Stomach (tissue), 9 donors: ENCODE data around the gene PSORS1C1. TPM values are rescaled to one million over a fixed set of nuclear protein-coding genes. Genes with fewer than 3 reads are reported as not detected.

Experiments used
- DNase-seq, 2 donors: peaks; one replicate each; pipeline versions ENCODE4 v3.0.0 to v3.0.0-alpha.2; 2013 to 2019
- H3K27ac ChIP-seq, 5 donors: fragments of 200-600 bp in 4 of 5; sonication (generic) in 4 of 5; one replicate each; pipeline ENCODE4 v1.5.1; 2013 to 2019; ENCODE audit warnings: mild to moderate bottlenecking in 1 of 5, moderate library complexity in 1 of 5
- H3K27me3 ChIP-seq, 3 donors: fragments of 200-600 bp; sonication (generic); one replicate each; pipeline ENCODE4 v1.5.1; 2017 to 2019; ENCODE audit warnings: mixed run types in 1 of 3
- H3K36me3 ChIP-seq, 4 donors: fragments of 200-600 bp; sonication (generic); 1 replicate in 3 of 4; 2 replicates in 1 of 4; pipeline ENCODE4 v1.5.1; 2016 to 2019
- H3K4me1 ChIP-seq, 4 donors: fragments of 200-600 bp; sonication (generic); one replicate each; pipeline ENCODE4 v1.5.1; 2016 to 2019
- H3K4me3 ChIP-seq, 4 donors: fragments of 200-600 bp; sonication (generic) in 3 of 4; one replicate each; pipeline ENCODE4 v1.5.1; 2016 to 2019; ENCODE audit warnings: mild to moderate bottlenecking in 1 of 4
- H3K9me3 ChIP-seq, 4 donors: fragments of 200-600 bp; sonication (generic); one replicate each; pipeline ENCODE4 v1.5.1; 2016 to 2019
- CTCF ChIP-seq, 7 experiments: fragments of 450-650 bp in 4 of 7; fragments of 200-600 bp in 3 of 7; sonication (generic) in 3 of 7; IDR thresholded peaks; one replicate each; pipeline ENCODE4 v1.5.1; 2016 to 2019; ENCODE audit warnings: antibody characterized with exemption in 7 of 7, control low read depth in 2 of 7, mild to moderate bottlenecking in 1 of 7
- EP300 ChIP-seq: sonication (generic); formaldehyde crosslinking; IDR thresholded peaks from one replicate; pipeline ENCODE4 v1.6.1; 2017; ENCODE audit warnings: antibody characterized with exemption
- POLR2A ChIP-seq, 4 donors: fragments of 450-650 bp; IDR thresholded peaks; one replicate each; pipeline ENCODE4 v1.6.1; 2016; ENCODE audit warnings: antibody characterized with exemption in 4 of 4, control low read depth in 2 of 4, mild to moderate bottlenecking in 1 of 4, moderate library complexity in 1 of 4
- POLR2AphosphoS5 ChIP-seq, 3 donors: sonication (generic); formaldehyde crosslinking; IDR thresholded peaks; one replicate each; pipeline ENCODE4 v1.6.1; 2016; ENCODE audit warnings: antibody characterized with exemption in 3 of 3
- WGBS, 5 donors: extraction: QIAGEN DNeasy Blood & Tissue Kit in 3 of 5; methylation state at CpG; one replicate each; pipeline versions ENCODE4 v1.1.5 to v1.1.7; 2013 to 2018; 5-methylcytosine and 5-hydroxymethylcytosine counted together
- intact Hi-C: fragments of 100-400 bp; cut with DNase I; formaldehyde crosslinking; loops from one replicate; pipeline ENCODE4 v1.15.1; 2023; ENCODE audit warnings: low total_unique reads
- polyA plus RNA-seq, 3 donors: library from polyadenylated mRNA; stranded (reverse); fragments of 200-250 nt; gene quantifications; one replicate each; pipeline ENCODE4 v1.2.3, GENCODE V29; 2013
- total RNA-seq, 5 donors: library from RNA; depleted of rRNA; stranded (reverse); fragments of >200 nt; gene quantifications; one replicate each; pipeline versions ENCODE4 v1.1.0 to v1.2.3, GENCODE V29; 2014 to 2016
- donor health status: healthy with polysubstance abuse.
- donor health status: Bipolar disorder and iron deficiency.
- donor health status: healthy.

PSORS1C1 gene
- total and polyA plus RNA-seq, 8 donors, result 2.7 to 7.4 (median 3.9) TPM; not detected in 1

- intact Hi-C loops, result no loop called here
- no peak overlapping the region for H3K4me3 ChIP-seq
Measured at GRCh38 chr6:31096656-31097055, 17.9 kb upstream of the PSORS1C1 start.

GRCh38 chr6:31098449-31098938 lies 16.1 kb upstream of the PSORS1C1 start:
- no peak overlapping the region for H3K4me3 ChIP-seq
- intact Hi-C loops, result no loop called here
- DNase-seq, result no peak
- no peaks in the 10 kb centered on the region for H3K27me3 ChIP-seq
- no peak for TF ChIP-seq EP300
- TF ChIP-seq CTCF (IDR thresholded peaks at IDR 0.05), result no peak
- TF ChIP-seq POLR2AphosphoS5 (IDR thresholded peaks at IDR 0.05), result no peak
- no peak for TF ChIP-seq POLR2A (IDR thresholded peaks at IDR 0.05)
- no peaks in the 10 kb centered on the region for H3K9me3 ChIP-seq
- H3K27ac ChIP-seq, result no peak overlapping the region
- H3K36me3 ChIP-seq, result no peaks in the 10 kb centered on the region
- H3K4me1 ChIP-seq, result peaks cover 6 to 14% (median 8%) of the 10 kb centered on the region in 4 donors
- 88 to 97% (median 91%) methylated on average over 4 of the region's 4 CpGs for WGBS, 5 donors

More at GRCh38 chr6:31096656-31097055, 17.9 kb upstream of the PSORS1C1 start:
- Histone ChIP-seq H3K27ac (no peak overlapping the region), H3K36me3 (no peaks in the 10 kb centered on the region), H3K27me3 (no peaks in the 10 kb centered on the region), H3K9me3 (no peaks in the 10 kb centered on the region), H3K4me1 (peaks cover 6 to 22% (median 8%) of the 10 kb centered on the region in 4 donors)
- no peak for DNase-seq
- WGBS, 5 donors, result 67 to 79% (median 72%) methylated on average over 5 of the region's 5 CpGs
- TF ChIP-seq POLR2A (IDR thresholded peaks at IDR 0.05) (no peak), CTCF (IDR thresholded peaks at IDR 0.05) (no peak), EP300 (no peak)

GRCh38 chr6:31103136-31103535 lies 11.5 kb upstream of the PSORS1C1 start:
- TF ChIP-seq POLR2AphosphoS5 (IDR thresholded peaks at IDR 0.05) (no peak), POLR2A (IDR thresholded peaks at IDR 0.05) (no peak), CTCF (IDR thresholded peaks at IDR 0.05) (no peak), EP300 (no peak)
- Histone ChIP-seq H3K4me1 (no peaks in the 10 kb centered on the region), H3K27ac (no peak overlapping the region), H3K36me3 (no peaks in the 10 kb centered on the region), H3K4me3 (no peak overlapping the region), H3K9me3 (no peaks in the 10 kb centered on the region), H3K27me3 (peaks cover 0 to 3% (median 0%) of the 10 kb centered on the region in 3 donors)
- DNase-seq, result no peak
- 96% methylated on average over 2 of the region's 2 CpGs for WGBS, 5 donors
- intact Hi-C loops, result no loop called here

- Histone ChIP-seq H3K4me3 (no peak overlapping the region), H3K36me3 (no peaks in the 10 kb centered on the region), H3K27ac (no peak overlapping the region), H3K9me3 (no peaks in the 10 kb centered on the region), H3K27me3 (peaks cover 0 to 22% (median 0%) of the 10 kb centered on the region in 3 donors), H3K4me1 (no peaks in the 10 kb centered on the region)
- TF ChIP-seq POLR2A (IDR thresholded peaks at IDR 0.05) (no peak), POLR2AphosphoS5 (IDR thresholded peaks at IDR 0.05) (no peak), EP300 (no peak)
- intact Hi-C loops, result no loop called here
- DNase-seq, result no peak
- 48 to 79% (median 70%) methylated on average over 4 of the region's 4 CpGs for WGBS, 5 donors
Measured at GRCh38 chr6:31107052-31107451, 7.5 kb upstream of the PSORS1C1 start.

- Histone ChIP-seq H3K4me1 (peaks cover 17 to 25% (median 22%) of the 10 kb centered on the region in 4 donors), H3K9me3 (no peaks in the 10 kb centered on the region), H3K4me3 (no peak overlapping the region), H3K27me3 (peaks cover 0 to 19% (median 0%) of the 10 kb centered on the region in 3 donors), H3K27ac (no peak overlapping the region), H3K36me3 (no peaks in the 10 kb centered on the region)
- WGBS, 5 donors, result 70 to 73% (median 71%) methylated on average over 11 of the region's 11 CpGs
- intact Hi-C loops, result no loop called here
- DNase-seq, result no peak
- TF ChIP-seq POLR2AphosphoS5 (IDR thresholded peaks at IDR 0.05) (no peak), EP300 (no peak), POLR2A (IDR thresholded peaks at IDR 0.05) (no peak), CTCF (IDR thresholded peaks at IDR 0.05) (no peak)
Measured at GRCh38 chr6:31110825-31111582, 3.6 kb upstream of the PSORS1C1 start.
